Placental epithelial cell (primary cell): Measurements from ENCODE around the gene SMCO3. TPM values are rescaled to one million over a fixed set of nuclear protein-coding genes. Genes with fewer than 3 reads are reported as not detected.

Experiments
- total RNA-seq: library from RNA; depleted of rRNA; stranded (reverse); fragments of >200 nt; gene quantifications from 2 replicates; pipeline ENCODE4 v1.2.3, GENCODE V29; 2012

SMCO3 gene
- 11.1 and 29.1 TPM in 2 replicates for total RNA-seq

GRCh38 chr12:14814014-14814413, at the start of gene SMCO3:
TSS of gene SMCO3 (minus strand) at chr12:14814182. CDS start at chr12:14806680, 7,502 bp downstream.

GRCh38 chr12:14843425-14843887, 29.5 kb upstream of the SMCO3 start, which contains the start of gene ART4:
TSS of gene ART4 (minus strand) at chr12:14843526. CDS start at chr12:14843113, 413 bp downstream.

GRCh38 chr12:14803011-14803829, 10.8 kb downstream of the SMCO3 start, which contains the start of the genes C12orf60 and WBP11:
TSS of gene C12orf60 (plus strand) at chr12:14803670. CDS start at chr12:14822936, 19,266 bp downstream.
TSS of gene WBP11 (minus strand) at chr12:14803478. CDS start at chr12:14801383, 2,095 bp downstream.

Other genes with a start within 250 kb of the SMCO3 start
- gene PLBD1, start 246.3 kb downstream of the SMCO3 start, total RNA-seq: 1.8 and 7.1 TPM in 2 replicates
- gene GUCY2C, start 117.6 kb downstream of the SMCO3 start, total RNA-seq: 0.11 TPM in 1 of 2 replicates, not detected in the other
- 11.6 and 13.3 TPM in 2 replicates for gene WBP11, start 10.7 kb downstream of the SMCO3 start, total RNA-seq
- 0.79 and 0.98 TPM in 2 replicates for gene C12orf60, start 10.5 kb downstream of the SMCO3 start, total RNA-seq
- 86.0 and 203 TPM in 2 replicates for gene ART4, start 29.3 kb upstream of the SMCO3 start, total RNA-seq
- gene MGP, start 71.7 kb upstream of the SMCO3 start, total RNA-seq: not detected in 2 replicates
- 14.1 and 41.4 TPM in 2 replicates for gene ERP27, start 124.4 kb upstream of the SMCO3 start, total RNA-seq
- gene ARHGDIB, start 147.4 kb upstream of the SMCO3 start, total RNA-seq: 81.7 and 223 TPM in 2 replicates
- gene PDE6H, start 158.9 kb upstream of the SMCO3 start, total RNA-seq: not detected in 2 replicates